Measurements from ENCODE around the gene PALM3.
A peak's percentile ranks its signal among the peaks of the same experiment; 100 is the strongest.
"Not testable (repeated sequence)": the region's sequence is repeated elsewhere in the genome, so short reads cannot be mapped to it uniquely, and the experiment has no call there.

Gene PALM3

DNA sequence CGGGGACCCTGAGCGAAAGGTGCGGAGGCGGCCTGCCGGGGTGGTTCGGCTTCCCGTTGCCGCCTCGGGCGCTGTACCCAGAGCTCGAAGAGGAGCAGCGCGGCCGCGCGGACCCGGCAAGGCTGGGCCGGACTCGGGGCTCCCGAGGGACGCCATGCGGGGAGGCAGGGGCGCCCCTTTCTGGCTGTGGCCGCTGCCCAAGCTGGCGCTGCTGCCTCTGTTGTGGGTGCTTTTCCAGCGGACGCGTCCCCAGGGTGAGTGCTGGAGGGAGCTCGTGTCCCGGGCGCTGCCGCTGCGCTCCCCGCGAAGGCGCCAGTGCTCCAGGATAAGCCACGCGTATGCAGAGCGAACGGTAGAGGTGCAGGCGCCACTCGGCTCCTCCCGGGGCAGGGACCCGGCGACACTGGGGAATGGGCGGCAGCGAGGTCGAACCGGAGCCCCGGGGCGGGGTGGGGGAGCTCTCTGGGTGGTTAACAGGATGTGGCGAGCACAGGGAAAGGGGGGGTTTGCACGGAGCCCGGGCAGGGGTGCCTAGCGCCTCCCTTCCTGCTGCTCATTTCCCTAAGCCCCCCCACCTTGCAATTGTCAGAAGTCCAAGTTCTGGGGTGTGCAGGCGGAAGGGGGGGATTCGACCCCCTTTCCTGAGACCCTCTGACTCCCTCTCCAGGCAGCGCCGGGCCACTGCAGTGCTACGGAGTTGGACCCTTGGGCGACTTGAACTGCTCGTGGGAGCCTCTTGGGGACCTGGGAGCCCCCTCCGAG, 30.0 kb downstream of the PALM3 start, which contains the start of gene IL27RA:
Gene IL27RA (plus strand): TSS at position 44 of the 762 bp plus-strand sequence. CDS start 111 bp downstream, at position 155.
- DNase-seq, result peak; percentile 54 to 84 (median 68)

DNA sequence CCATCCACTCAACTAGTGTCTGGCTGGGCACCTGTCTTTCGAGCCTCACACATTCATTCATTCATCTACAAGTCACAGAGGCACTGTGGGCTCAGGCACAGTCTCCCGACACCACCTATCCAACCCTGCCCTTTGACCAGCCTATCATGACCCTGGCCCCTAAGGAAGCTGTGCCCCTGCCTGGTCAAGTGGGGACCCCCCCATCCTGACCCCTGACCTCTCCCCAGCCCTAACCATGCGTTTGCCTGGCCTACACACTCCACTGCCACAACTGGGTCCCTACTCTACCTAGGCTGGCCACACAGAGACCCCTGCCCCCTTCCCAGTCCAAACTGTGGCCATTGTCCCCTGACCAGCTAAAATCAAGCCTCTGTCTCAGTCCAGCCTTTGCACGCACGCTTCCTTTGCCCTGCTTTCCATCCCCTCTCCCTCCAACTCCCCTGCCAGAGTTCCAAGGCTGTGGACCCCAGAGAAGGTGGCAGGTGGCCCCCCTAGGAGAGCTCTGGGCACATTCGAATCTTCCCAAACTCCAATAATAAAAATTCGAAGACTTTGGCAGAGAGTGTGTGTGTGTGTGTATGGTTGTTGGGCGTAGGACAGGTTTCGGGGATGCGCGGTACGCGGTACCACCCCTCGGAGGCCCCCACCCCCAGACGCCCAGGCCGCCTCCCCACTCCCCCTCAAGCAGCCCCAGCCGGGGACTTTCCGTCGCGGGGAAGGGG, 30.7 kb downstream of the PALM3 start:
- no peak for DNase-seq

DNA sequence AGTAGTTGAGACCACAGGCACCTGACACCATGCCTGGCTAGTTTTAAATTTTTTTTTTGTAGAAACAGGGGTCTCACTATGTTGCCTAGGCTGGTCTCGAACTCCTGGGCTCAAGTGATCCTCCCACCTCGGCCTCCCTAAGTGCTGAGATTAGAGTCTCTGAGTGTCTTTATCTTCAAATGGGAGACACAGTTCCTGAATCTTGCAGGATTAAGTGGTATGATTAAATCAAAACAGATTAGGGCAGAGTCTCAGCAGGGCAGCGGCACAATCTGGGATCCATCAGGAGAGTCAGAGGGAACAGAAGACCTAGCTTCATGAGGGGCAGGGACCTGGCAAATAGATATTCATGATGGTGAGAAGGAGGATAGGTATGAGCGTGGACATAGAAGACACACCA, 33.0 kb downstream of the PALM3 start:
- DNase-seq, result no peak

DNA sequence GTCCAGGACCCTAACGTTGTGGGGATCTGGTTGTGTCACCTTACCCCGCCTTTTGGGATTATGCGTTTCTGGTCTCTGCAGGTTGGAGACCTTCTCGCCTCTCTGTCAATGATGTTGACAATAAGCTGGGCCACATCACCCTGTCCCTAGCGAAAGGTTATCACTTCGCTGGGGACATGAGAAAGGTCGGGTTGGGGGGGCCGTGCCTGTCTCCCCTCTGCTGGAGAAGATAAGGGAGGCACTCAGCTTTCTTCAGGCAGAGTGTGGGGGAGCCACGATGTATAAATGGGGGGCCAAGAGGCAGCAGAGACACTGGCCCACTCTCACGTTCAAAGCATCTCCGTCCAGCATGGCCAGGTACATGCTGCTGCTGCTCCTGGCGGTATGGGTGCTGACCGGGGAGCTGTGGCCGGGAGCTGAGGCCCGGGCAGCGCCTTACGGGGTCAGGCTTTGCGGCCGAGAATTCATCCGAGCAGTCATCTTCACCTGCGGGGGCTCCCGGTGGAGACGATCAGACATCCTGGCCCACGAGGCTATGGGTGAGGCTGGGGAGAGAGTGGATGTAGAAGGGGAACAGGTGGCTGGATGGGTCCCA, 33.9 kb downstream of the PALM3 start, which contains the start of gene RLN3:
Gene RLN3 (plus strand): TSS at position 293 of the 595 bp plus-strand sequence. CDS start 57 bp downstream, at position 350.
- no peak for DNase-seq

DNA sequence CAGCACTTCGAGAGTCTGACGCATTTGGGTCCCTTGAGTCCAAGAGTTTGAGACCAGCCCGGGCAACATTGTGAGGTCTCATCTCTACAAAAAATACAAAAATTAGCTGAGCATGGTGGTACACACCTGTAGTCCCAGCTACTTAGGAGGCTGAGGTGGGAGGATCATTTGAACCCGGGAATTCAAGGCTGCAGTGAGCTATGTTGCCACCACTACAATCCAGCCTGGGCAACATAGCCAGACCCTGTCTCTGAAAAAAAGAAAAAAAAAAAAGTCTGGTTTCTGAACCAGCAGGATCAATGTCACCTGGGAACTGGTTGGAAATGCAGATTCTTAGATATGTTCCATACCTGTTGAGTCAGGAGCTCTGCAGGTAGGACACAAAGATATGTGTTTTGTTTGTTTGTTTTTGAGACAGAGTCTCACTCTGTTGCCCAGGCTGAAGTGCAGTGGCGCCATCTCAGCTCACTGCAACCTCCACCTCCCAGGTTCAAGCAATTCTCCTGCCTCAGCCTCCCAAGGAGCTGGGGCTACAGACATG, 35.2 kb downstream of the PALM3 start:
- not testable (repeated sequence) for DNase-seq

DNA sequence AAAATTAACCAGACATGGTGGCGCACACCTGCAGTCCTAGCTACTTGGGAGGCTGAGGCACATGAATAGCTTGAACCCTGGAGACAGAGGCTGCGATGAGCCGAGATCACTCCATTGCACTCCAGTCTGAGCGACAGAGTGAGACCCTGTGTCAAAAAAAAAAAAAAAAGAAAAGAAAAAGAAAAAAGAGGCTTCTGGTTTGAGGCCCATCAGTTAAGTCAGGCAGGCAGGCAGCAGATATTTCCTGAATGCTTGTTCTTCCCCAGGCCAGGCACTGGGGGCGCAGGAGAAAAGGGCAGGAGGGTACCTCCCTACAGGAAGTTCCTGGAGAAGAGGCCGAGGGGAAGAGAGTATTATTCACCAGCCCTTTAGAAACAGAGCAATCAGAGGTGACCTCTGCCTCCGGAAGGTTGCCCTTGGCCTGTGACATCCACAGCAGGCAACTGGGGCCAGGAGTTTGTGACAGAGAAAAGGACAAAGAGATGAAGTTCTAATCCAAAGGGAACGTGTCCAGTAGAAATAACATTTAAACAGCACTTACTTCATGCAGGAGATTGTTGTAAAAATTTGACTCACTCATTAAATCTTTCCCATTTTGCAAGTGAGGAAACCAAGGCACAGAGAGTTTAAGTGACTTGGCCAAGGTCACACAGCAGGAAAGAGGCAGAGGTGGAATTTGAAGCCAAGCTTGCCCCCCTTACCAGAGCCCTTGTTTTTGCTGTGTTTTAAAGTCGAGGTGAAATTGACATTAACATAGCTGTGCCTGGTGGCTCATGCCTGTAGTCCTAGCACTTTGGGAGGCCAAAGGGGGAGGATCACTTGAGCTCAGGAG, 38.3 kb downstream of the PALM3 start:
- peak; percentile 79 to 91 (median 90) for DNase-seq

DNA sequence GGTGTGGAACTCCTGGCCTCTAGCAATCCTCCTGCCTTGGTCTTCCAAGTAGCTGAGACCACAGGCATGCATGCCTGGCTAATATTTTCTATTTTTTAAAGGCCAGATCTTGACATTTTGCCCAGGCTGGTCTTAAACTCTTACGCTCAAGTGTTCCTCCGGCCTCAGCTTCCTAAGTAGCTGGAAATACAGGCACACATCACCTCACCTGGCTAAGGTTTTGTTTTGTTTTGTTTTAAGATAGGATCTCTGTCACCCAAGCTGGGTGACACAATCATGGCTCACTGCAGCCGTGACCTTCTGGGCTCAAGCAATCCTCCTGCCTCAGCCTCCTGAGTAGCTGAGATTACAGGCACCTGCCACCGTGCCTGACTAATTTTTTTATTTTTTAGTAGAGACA, 39.4 kb downstream of the PALM3 start:
- DNase-seq, result no peak

DNA sequence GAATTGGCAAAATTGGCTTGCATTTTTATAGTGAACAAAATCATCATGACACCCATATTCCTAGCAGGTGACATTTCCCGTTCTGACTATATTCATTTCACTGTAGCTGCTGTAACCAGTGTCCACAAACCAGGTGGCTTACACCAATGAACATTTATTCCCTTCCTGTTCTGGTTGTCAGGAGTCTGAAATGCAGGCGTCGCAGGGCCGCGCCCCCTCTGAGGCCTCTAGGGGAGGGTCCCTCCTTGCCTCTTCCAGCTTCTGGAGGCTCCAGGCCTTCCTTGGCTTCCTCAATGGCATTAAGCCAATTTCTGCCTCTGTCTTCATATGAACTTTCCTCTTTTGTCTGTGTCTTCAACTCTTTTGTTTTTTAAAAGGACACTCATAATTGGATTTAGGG, 40.4 kb downstream of the PALM3 start:
- DNase-seq, result peak in 3 of 4 experiments; percentile 44 to 62 (median 46)

DNA sequence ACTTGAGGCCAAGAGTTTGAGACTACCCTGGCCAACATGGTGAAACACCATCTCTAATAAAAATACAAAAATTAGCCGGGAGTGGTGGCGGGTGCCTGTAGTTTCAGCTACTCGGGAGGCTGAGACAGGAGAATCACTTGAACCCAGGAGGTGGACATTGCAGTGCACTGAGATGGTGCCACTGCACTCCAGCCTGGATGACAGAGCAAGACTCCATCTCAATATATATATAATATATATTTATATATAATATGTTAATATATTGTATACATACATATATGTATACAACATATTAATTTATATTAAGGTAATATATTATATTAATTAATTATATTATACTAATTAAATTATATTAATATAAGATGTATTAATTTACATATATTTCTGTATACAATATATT, 42.1 kb downstream of the PALM3 start:
- not testable (repeated sequence) for DNase-seq

DNA sequence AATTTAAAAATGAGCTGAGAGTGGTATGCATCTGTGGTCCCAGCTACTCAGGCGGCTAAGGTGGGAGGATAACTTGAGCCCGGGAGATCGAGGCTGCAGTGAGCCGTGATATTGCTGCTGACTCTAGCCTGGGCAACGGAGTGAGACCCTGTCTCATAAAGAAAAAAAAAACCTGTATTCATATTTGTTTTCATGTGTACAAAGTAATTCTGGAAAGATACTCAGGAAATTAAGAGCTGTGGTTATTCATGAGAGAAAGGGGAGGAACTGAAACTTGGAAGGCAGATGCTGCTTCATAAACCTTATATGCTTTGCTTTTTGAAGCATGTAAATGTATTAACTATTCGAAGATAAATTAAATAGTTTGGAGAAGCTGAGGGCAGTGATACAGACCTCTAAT, 42.8 kb downstream of the PALM3 start:
- peak in 3 of 4 experiments; percentile 20 to 50 (median 46) for DNase-seq

DNA sequence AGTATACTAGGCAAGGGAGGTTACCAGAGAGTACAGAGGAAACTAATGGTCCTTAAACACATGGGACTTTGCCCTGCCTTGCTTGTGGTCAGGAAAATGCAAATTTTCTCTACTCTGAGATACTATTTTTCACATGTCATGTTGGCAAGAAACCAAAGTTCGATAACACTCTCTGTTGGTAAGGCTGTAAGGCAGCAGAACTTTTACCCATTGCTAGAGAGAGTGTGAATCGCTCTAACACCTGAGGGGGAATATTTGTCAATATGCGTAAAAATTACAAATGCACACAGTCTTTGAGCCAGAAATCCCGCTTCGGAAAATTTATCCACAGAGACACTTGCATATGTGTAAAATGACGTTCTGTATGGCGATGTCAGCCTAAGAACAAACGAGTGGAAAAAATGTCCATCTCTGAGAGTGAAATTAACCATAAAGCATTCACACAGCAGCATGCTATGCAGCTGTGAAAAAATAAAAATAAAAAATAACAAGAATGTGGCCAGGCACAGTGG, 46.3 kb downstream of the PALM3 start:
- no peak for DNase-seq

DNA sequence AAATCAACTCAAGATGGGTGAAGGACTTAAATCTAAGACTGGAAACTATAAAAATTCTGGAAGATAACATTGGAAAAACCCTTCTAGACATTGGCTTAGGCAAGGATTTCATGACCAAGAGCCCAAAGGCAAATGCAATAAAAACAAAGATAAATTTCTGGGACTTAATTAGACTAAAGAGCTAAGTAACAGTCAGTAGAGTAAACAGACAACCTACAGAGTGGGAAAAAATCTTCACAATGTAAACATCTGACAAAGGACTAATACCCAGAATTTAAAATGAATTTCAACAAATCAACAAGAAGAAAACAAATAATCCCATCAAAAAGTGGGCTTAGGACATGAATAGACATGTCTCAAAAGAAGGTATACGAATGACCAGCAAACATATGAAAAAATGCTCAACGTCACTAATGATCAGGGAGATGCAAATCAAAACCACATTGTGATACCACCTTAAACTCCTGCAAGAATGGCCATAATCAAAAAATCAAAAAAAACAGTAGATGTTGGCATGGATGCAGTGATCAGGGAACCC, 49.4 kb downstream of the PALM3 start:
- DNase-seq, result no peak

DNA sequence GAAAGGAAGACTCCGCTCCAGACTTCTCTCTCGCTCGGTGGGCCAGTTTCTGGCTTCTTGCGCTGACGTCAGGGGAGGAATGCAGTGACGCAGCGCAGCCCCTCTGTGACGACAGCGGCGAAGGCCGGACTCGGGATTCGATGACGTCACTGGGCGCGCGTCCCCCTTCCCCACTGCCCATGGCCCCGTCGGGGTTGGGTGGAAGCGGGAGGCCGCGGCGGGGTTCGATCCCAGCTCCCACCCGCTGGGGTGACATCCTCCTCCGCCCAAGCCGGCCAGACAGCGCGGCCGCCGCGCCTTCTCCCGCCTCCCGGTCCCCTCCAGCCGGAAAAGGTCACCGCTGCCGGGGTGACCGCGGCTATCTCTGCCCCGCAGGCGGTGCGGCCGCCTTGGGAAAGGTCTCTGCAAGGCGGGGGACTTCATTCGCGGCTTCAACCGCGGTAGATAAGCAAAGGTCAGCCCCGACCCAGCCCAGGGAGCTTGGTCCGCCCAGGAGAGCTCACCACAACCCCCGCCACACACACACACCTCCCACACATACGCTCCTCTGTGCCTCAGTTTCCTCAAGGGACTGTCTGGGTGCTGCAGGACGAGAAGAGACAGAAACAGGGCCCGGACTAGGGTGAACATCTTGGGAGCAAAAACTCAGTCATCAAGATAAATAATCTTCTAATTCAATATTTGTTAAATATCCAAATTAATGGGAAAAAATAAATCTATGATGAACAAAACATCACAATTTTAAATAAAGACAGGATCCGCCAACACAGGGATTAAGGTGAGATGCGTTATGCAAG, 54.9 kb downstream of the PALM3 start:
- no peak for DNase-seq

DNA sequence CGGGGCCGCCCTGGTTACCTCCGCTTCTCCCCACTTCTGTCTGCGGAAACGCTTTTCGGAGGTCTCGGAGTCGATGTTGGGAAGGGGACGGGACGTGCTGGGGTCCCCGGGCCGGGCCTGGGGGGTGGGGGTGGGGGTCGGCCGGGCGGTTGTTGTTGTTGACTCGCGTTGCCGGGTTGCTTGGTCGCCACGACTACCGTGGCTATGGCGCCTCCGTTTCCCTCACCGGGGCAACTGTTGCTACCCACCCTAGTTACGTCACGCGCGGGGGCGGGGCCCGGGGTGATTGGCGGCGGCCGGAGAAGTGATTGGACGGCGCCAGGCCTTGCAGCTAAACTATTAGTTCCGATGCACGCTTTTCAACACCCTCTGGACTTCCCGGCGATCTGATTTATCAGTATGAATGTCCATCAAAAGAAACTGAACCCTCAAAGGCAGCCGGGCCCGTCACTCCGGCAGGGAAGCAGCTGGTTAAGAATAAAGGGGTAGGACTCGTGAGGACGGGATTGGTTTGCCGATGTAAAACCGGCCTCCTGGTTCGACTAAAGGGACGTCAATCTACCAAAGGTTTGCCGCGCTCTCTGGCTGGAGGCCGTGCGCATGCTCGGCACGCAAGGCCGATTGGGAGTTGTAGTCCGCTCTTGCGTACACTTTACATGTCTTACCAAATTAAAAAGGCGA, 55.7 kb downstream of the PALM3 start, which contains the start of gene RFX1:
Gene RFX1 (minus strand): TSS at position 236 of the 681 bp plus-strand sequence. CDS start 12,477 bp downstream, outside the sequence.
- peak; percentile 100 for DNase-seq

DNA sequence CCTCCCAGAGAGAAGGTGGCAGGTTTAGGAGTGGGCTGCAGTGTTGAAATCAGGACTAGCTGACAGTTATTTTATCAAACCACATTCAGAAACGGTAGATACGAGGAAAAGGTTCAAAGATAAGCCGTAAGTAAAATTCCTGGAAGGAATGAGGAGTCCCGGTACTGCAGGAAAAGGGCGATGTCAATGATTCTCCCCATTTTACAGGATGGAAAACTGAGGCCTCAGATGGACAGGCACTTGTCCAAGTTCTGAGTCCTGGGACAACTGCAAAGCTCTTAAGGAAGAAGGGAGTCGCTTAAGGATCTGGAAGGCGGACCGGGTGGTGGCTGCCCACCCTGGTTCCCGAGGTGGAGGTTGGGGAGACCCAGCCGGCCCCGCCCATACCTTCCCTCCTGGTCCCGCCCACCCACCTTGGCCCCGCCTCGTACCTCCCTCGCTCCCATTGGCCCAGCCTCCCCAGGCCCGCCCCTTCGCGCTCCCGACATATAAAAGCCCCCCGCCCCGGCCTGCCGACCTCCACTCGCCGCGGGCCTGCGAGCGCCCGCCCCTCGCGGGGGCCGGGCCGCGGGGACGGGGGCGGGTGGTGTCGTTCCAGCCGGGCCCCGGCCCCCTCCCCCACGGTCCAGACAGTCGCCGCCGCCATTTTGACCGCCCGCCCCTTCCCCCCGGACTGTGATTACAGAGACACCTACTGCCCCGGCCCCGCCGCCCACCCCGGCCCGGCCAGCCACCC, 56.4 kb downstream of the PALM3 start:
- DNase-seq, result peak; percentile 92 to 98 (median 95)

DNA sequence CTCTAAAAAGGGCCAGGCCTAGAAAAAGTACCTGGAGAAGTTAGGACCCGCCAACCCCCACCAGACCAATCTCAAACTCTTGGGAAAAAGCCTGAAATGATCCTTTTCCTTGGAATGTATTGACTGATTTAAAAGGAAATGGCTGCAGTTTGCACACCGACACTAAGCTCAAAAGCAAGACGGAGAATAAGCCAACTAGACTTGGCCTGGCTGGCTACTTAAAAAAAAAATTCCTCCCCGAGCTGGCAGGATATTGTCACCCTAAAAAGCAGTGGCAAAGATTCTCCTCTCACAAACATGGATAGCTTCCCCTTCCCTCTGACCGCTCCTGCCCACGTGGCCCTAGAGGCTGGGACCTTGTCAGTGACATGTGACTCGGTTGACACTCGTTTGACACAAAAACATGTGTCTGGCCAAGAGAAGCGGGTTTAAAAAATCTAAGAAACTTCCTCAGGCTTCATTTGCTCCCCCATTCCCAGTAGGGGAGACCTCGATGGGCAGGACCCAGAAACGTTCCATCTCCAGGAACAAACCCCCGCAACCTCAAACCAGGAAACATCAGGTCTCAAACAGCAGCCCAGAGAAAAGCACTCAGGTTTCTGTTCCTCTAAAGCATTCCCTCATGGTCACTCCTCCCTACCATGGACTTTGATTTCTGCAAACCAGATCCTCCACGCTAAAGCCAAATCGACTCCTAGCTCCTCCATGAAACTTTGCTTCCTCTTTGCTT, 57.1 kb downstream of the PALM3 start:
- peak; percentile 87 to 93 (median 92) for DNase-seq

Data from suppressor macrophage (primary cell).